Breast epithelium (tissue), 4 donors: ENCODE measurements around the gene LPO. TPM values are rescaled to one million over a fixed set of nuclear protein-coding genes. Genes with fewer than 3 reads are reported as not detected.

ENCODE experiments used
- DNase-seq, 2 donors: peaks; one replicate each; pipeline ENCODE4 v3.0.0-alpha.2; 2019; ENCODE audit warnings: low spot score in 2 of 2
- H3K27ac ChIP-seq, 2 donors: fragments of 200-600 bp; sonication (generic) in 1 of 2; one replicate each; pipeline ENCODE4 v1.5.1; 2016 to 2019; ENCODE audit warnings: mild to moderate bottlenecking in 1 of 2
- H3K27me3 ChIP-seq, 2 donors: fragments of 200-600 bp; sonication (generic) in 1 of 2; one replicate each; pipeline versions ENCODE4 v1.5.1 to v1.6.0; 2017 to 2019; ENCODE audit warnings: control low read depth in 1 of 2, mild to moderate bottlenecking in 1 of 2
- H3K36me3 ChIP-seq: fragments of 200-600 bp; one replicate; pipeline ENCODE4 v1.5.1; 2019
- H3K4me1 ChIP-seq, 2 donors: fragments of 200-600 bp; sonication (generic); one replicate each; pipeline ENCODE4 v1.5.1; 2016 to 2019; ENCODE audit warnings: control low read depth in 1 of 2
- H3K4me3 ChIP-seq, 3 donors: fragments of 200-600 bp; sonication (generic); 1 replicate in 2 of 3; 2 replicates in 1 of 3; pipeline ENCODE4 v1.5.1; 2016 to 2019; ENCODE audit warnings: mild to moderate bottlenecking in 3 of 3, moderate library complexity in 2 of 3
- H3K9me3 ChIP-seq, 2 donors: fragments of 200-600 bp; sonication (generic) in 1 of 2; one replicate each; pipeline ENCODE4 v1.5.1; 2016 to 2019; ENCODE audit warnings: control low read depth in 1 of 2
- CTCF ChIP-seq, 3 donors: fragments of 450-650 bp; IDR thresholded peaks; one replicate each; pipeline ENCODE4 v1.5.1; 2016 to 2017; ENCODE audit warnings: antibody characterized with exemption in 3 of 3, mild to moderate bottlenecking in 3 of 3, moderate library complexity in 3 of 3
- POLR2A ChIP-seq: fragments of 450-650 bp; IDR thresholded peaks from one replicate; pipeline ENCODE4 v1.6.1; 2016; ENCODE audit warnings: antibody characterized with exemption, mild to moderate bottlenecking, moderate library complexity
- POLR2AphosphoS5 ChIP-seq, 3 donors: sonication (generic); formaldehyde crosslinking; IDR thresholded peaks; one replicate each; pipeline ENCODE4 v1.6.1; 2017; ENCODE audit warnings: antibody characterized with exemption in 3 of 3
- intact Hi-C: fragments of 100-400 bp; cut with DNase I; formaldehyde crosslinking; loops from one replicate; pipeline ENCODE4 v1.15.1; 2023; ENCODE audit warnings: low total_unique reads
- total RNA-seq, 3 donors: library from RNA; depleted of rRNA; stranded (reverse); fragments of >200 nt; gene quantifications; one replicate each; pipeline ENCODE4 v1.1.0, GENCODE V29; 2016

Gene LPO
- total RNA-seq, 3 donors from 2014 or later = 0.29 TPM; not detected in 2

DNA sequence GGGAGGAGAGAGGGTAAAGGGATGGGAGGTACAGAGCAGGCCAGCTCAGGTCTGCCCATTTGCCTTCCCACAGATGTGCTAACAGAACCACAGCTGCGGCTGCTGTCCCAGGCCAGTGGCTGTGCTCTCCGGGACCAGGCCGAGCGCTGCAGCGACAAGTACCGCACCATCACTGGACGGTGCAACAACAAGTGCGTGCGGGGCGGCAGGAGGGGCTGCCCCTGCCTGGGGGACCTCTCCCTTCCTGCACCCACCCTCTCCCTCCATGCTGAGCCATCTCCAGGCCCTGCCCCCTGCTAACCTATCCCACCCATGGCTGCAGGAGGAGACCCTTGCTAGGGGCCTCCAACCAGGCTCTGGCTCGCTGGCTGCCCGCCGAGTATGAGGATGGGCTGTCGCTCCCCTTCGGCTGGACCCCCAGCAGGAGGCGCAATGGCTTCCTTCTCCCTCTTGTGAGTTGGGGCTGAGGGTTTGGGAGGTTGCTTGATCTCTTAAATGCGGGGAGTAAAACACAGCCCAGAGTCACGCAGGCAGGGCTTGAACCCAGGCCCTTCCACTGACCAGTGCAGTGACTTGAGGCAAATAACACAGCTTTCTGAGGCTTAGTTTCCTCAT, 44.6 kb upstream of the LPO start:
- TF ChIP-seq CTCF (IDR thresholded peaks at IDR 0.05) (no peak), POLR2AphosphoS5 (IDR thresholded peaks at IDR 0.05) (no peak), POLR2A (no peak)
- peaks cover 0 to 18% of the 10 kb centered on the region in 2 donors for H3K27me3 ChIP-seq
- no peak overlapping the region for H3K4me3 ChIP-seq
- DNase-seq = no peak
- peaks cover 0 to 5% of the 10 kb centered on the region in 2 donors for H3K4me1 ChIP-seq
- no peaks in the 10 kb centered on the region for H3K36me3 ChIP-seq
- no peak overlapping the region for H3K27ac ChIP-seq
- intact Hi-C loops = no loop called here
- H3K9me3 ChIP-seq = no peaks in the 10 kb centered on the region

DNA sequence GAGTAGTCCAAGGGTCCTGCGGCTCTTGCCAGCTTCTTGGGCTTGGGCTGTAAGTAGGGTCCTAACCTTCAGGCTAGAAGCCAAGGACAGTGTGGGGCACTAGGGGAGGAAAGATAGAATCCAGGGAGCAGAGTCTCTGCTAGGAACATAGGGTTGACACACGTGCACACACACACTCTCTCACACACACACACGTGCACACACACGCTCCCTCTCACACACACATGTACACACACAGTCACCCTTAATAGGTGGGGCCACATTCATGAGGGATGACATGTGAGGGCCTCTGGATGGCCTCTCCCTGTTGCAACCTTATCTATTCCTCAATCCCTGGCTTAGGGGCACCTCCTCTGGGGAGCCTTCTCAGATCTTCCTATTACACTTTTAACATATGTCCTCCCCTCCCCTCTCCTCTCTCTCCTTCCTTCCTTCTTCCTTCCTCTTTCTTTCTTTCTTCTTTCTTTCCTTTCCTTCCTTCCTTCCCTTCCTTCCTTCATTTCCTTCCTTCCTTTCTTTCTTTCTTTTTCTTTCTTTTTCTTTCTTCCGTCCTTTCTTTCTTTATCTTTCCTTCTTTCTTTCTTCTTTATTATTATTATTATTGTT, 42.8 kb upstream of the LPO start:
- Histone ChIP-seq H3K4me3 (no peak overlapping the region), H3K27me3 (peaks cover 0 to 18% of the 10 kb centered on the region in 2 donors), H3K4me1 (no peaks in the 10 kb centered on the region), H3K27ac (no peak overlapping the region), H3K9me3 (no peaks in the 10 kb centered on the region), H3K36me3 (no peaks in the 10 kb centered on the region)
- no peak for TF ChIP-seq POLR2A
- TF ChIP-seq CTCF (IDR thresholded peaks at IDR 0.05) = no peak
- no peak for TF ChIP-seq POLR2AphosphoS5 (IDR thresholded peaks at IDR 0.05)
- no peak for DNase-seq
- intact Hi-C loops = no loop called here

- TF ChIP-seq CTCF (IDR thresholded peaks at IDR 0.05) (no peak), POLR2AphosphoS5 (IDR thresholded peaks at IDR 0.05) (no peak), POLR2A (no peak)
- no peak for DNase-seq
- Histone ChIP-seq H3K27me3 (peaks cover 0 to 12% of the 10 kb centered on the region in 2 donors), H3K4me1 (no peaks in the 10 kb centered on the region), H3K9me3 (no peaks in the 10 kb centered on the region), H3K4me3 (no peak overlapping the region), H3K27ac (no peak overlapping the region), H3K36me3 (no peaks in the 10 kb centered on the region)
- intact Hi-C loops = no loop called here
These were observed 41.8 kb upstream of the LPO start for GRCh38 chr17:58196610-58197009.

GRCh38 chr17:58200024-58200633, 38.3 kb upstream of the LPO start:
- Histone ChIP-seq H3K27ac (no peak overlapping the region), H3K36me3 (no peaks in the 10 kb centered on the region), H3K4me1 (no peaks in the 10 kb centered on the region), H3K27me3 (peaks cover 0 to 12% of the 10 kb centered on the region in 2 donors), H3K4me3 (no peak overlapping the region), H3K9me3 (no peaks in the 10 kb centered on the region)
- intact Hi-C loops = no loop called here
- no peak for TF ChIP-seq POLR2AphosphoS5 (IDR thresholded peaks at IDR 0.05)
- TF ChIP-seq POLR2A = no peak
- TF ChIP-seq CTCF (IDR thresholded peaks at IDR 0.05) = no peak
- no peak for DNase-seq

GRCh38 chr17:58202859-58203258, 35.5 kb upstream of the LPO start:
- Histone ChIP-seq H3K27me3 (peaks cover 0 to 6% of the 10 kb centered on the region in 2 donors), H3K36me3 (no peaks in the 10 kb centered on the region), H3K4me3 (no peak overlapping the region), H3K4me1 (no peaks in the 10 kb centered on the region), H3K9me3 (no peaks in the 10 kb centered on the region), H3K27ac (no peak overlapping the region)
- no peak for DNase-seq
- intact Hi-C loops = no loop called here
- TF ChIP-seq POLR2A = no peak
- TF ChIP-seq POLR2AphosphoS5 (IDR thresholded peaks at IDR 0.05) = no peak
- no peak for TF ChIP-seq CTCF (IDR thresholded peaks at IDR 0.05)
